Neural crest cell (in vitro differentiated cells): Measurements from ENCODE around the gene MORN3. TPM values are rescaled to one million over a fixed set of nuclear protein-coding genes. Genes with fewer than 3 reads are reported as not detected.
"Not testable (repeated sequence)": the region's sequence is repeated elsewhere in the genome, so short reads cannot be mapped to it uniquely, and the experiment has no call there.

Experiments used
- DNase-seq: peaks from one replicate; pipeline ENCODE4 v3.0.0; 2021; ENCODE audit warnings: low read depth, mixed read lengths, low spot score
- H3K27ac Mint-ChIP-seq: one replicate; pipeline ENCODE4 v1.8.0; 2021; ENCODE audit warnings: mild to moderate bottlenecking, mixed read lengths; ENCODE audit not compliant: unreplicated experiment
- H3K27me3 Mint-ChIP-seq: 2 replicates; pipeline ENCODE4 v1.8.0; 2021; ENCODE audit warnings: low read depth, mild to moderate bottlenecking, mixed read lengths
- H3K36me3 Mint-ChIP-seq: 2 replicates; pipeline ENCODE4 v1.8.0; 2021; ENCODE audit warnings: low read depth, mild to moderate bottlenecking, mixed read lengths
- H3K4me1 Mint-ChIP-seq: 2 replicates; pipeline ENCODE4 v1.8.0; 2021; ENCODE audit warnings: mixed read lengths
- H3K4me3 Mint-ChIP-seq: one replicate; pipeline ENCODE4 v1.8.0; 2021; ENCODE audit warnings: mild to moderate bottlenecking, mixed read lengths
- H3K9me3 Mint-ChIP-seq: 2 replicates; pipeline ENCODE4 v1.8.0; 2021; ENCODE audit warnings: mixed read lengths
- CTCF ChIP-seq: fragments of 200-600 bp; sonication (generic); conservative IDR thresholded peaks from 2 replicates; pipeline ENCODE4 v1.5.0; 2021; ENCODE audit warnings: antibody characterized with exemption, mild to moderate bottlenecking
- total RNA-seq: library from RNA; stranded (reverse); gene quantifications from 2 replicates; pipeline ENCODE4 v1.2.1, GENCODE V29; 2021

The MORN3 gene
- total RNA-seq, 1 donor from 2014 or later, result 0.63 TPM

GRCh38 chr12:121641343-121641630 is 28.2 kb downstream of the MORN3 start:
- no peaks in the 10 kb centered on the region for H3K27me3 Mint-ChIP-seq
- peak overlapping the region; percentile 50 for H3K27ac Mint-ChIP-seq
- H3K36me3 Mint-ChIP-seq, result no peaks in the 10 kb centered on the region
- no peaks in the 10 kb centered on the region for H3K9me3 Mint-ChIP-seq
- no peak for TF ChIP-seq CTCF
- H3K4me3 Mint-ChIP-seq, result no peak overlapping the region
- no peaks in the 10 kb centered on the region for H3K4me1 Mint-ChIP-seq
- no peak for DNase-seq

GRCh38 chr12:121638298-121639202 is 30.9 kb downstream of the MORN3 start:
- no peaks in the 10 kb centered on the region for H3K4me1 Mint-ChIP-seq
- H3K27me3 Mint-ChIP-seq, result no peaks in the 10 kb centered on the region
- no peak for DNase-seq
- H3K36me3 Mint-ChIP-seq, result no peaks in the 10 kb centered on the region
- no peak overlapping the region for H3K4me3 Mint-ChIP-seq
- H3K27ac Mint-ChIP-seq, result no peak overlapping the region
- TF ChIP-seq CTCF, result no peak
- no peaks in the 10 kb centered on the region for H3K9me3 Mint-ChIP-seq

GRCh38 chr12:121637231-121637914 is 32.1 kb downstream of the MORN3 start:
- no peak for DNase-seq
- no peak for TF ChIP-seq CTCF
- H3K9me3 Mint-ChIP-seq, result no peaks in the 10 kb centered on the region
- H3K36me3 Mint-ChIP-seq, result no peaks in the 10 kb centered on the region
- H3K27me3 Mint-ChIP-seq, result no peaks in the 10 kb centered on the region
- peaks cover 10% of the 10 kb centered on the region for H3K4me1 Mint-ChIP-seq
- no peak overlapping the region for H3K27ac Mint-ChIP-seq
- no peak overlapping the region for H3K4me3 Mint-ChIP-seq

- peak overlapping the region; percentile 38 for H3K4me3 Mint-ChIP-seq
- no peaks in the 10 kb centered on the region for H3K36me3 Mint-ChIP-seq
- H3K27ac Mint-ChIP-seq, result peak overlapping the region; percentile 19
- peaks cover 25% of the 10 kb centered on the region for H3K4me1 Mint-ChIP-seq
- H3K27me3 Mint-ChIP-seq, result no peaks in the 10 kb centered on the region
- DNase-seq, result no peak
- H3K9me3 Mint-ChIP-seq, result no peaks in the 10 kb centered on the region
- no peak for TF ChIP-seq CTCF
Observed at GRCh38 chr12:121634836-121635235, 34.6 kb downstream of the MORN3 start.

- H3K36me3 Mint-ChIP-seq, DNase-seq, H3K9me3 Mint-ChIP-seq, H3K27ac Mint-ChIP-seq, H3K4me3 Mint-ChIP-seq, H3K27me3 Mint-ChIP-seq: not testable (repeated sequence)
- peaks cover 33% of the 10 kb centered on the region for H3K4me1 Mint-ChIP-seq
Observed at GRCh38 chr12:121633833-121634196, 35.6 kb downstream of the MORN3 start.
